IPS DF 6.9 (cell line): ENCODE data around the gene ARMH3.

Experiments
- DNase-seq: peaks from one replicate; pipeline ENCODE4 v3.0.0-alpha.2; 2013; ENCODE audit warnings: low read depth, low spot score
- H3K27ac ChIP-seq: one replicate; pipeline ENCODE4 v1.5.1; 2013; ENCODE audit warnings: low read length, control low read depth
- H3K27me3 ChIP-seq: 2 replicates; pipeline ENCODE4 v1.6.1; 2013; ENCODE audit warnings: mild to moderate bottlenecking, low read length; ENCODE audit not compliant: control insufficient read depth, insufficient read depth
- H3K36me3 ChIP-seq: 2 replicates; pipeline ENCODE4 v1.6.1; 2013; ENCODE audit warnings: low read length; ENCODE audit not compliant: control insufficient read depth, insufficient read depth
- H3K4me1 ChIP-seq: 2 replicates; pipeline ENCODE4 v1.6.1; 2013; ENCODE audit warnings: low read length; ENCODE audit not compliant: control insufficient read depth, insufficient read depth
- H3K4me3 ChIP-seq: 2 replicates; pipeline ENCODE4 v1.5.1; 2013; ENCODE audit warnings: mild to moderate bottlenecking, low read length
- H3K9me3 ChIP-seq: 2 replicates; pipeline ENCODE4 v1.6.1; 2013; ENCODE audit warnings: low read length, inconsistent platforms; ENCODE audit not compliant: control insufficient read depth, insufficient read depth
- WGBS: extraction: QIAGEN DNeasy Blood & Tissue Kit; methylation state at CpG from one replicate; pipeline ENCODE4 v1.1.7; 2013; ENCODE audit warnings: mixed read lengths, missing lambda C conversion rate; ENCODE audit not compliant: insufficient read length, insufficient coverage; 5-methylcytosine and 5-hydroxymethylcytosine counted together

Gene ARMH3

DNA sequence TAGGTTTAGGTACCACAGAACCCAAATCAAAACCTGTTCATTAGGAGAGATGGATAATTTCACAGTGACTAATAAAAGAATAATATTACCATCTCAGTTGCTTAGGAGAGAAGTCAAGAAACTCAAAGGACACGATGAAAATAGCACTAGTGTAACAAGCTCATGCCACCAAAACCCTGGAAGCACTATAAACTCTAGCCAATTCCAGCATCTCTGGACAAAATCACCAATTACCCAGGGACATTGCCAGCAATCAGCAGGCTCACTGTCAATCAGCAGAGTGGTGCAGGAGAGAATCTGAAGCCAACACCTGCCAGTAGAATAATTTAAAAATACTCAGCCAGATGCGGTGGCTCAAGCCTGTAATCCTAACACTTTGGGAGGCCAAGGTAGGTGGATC is 88.9 kb downstream of the ARMH3 start:
- no peak for DNase-seq
- no peaks in the 10 kb centered on the region for H3K27me3 ChIP-seq
- no peaks in the 10 kb centered on the region for H3K36me3 ChIP-seq
- H3K27ac ChIP-seq: no peak overlapping the region
- H3K4me3 ChIP-seq: no peak overlapping the region
- H3K9me3 ChIP-seq: no peaks in the 10 kb centered on the region
- no CpG with 5 or more reads among the region's 2 CpGs for WGBS
- H3K4me1 ChIP-seq: no peaks in the 10 kb centered on the region

DNA sequence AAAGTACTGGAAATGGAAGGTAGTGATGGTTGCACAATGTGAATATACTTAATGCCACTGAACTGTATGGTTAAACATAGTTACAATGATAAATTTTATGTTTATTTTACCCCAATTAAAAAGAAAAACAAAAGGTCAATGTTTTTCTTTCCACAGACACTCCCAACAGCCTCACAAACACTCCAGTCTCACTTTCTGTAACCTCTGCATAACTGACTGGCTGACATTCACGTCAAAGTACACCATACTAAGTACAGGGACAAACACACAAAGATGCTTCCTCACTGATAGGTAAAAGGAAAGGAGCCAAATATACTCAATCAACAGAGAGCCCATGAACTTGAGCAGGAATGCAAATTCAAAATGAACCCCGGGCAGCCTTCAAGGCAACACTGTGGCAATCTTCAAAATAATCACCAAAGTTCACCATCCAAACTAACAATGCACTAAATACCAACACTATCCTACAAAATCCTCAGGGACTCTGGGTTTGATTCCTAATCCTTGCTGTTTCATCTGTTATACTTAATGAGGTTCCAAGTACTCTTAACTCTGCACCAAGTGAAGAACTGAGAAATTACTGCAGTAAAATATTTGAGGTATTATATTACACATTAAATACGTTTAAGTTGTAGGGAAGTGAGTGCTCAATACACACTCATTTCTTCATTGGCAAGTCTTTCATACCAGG is 90.8 kb downstream of the ARMH3 start:
- no CpG with 5 or more reads among the region's 3 CpGs for WGBS

DNA sequence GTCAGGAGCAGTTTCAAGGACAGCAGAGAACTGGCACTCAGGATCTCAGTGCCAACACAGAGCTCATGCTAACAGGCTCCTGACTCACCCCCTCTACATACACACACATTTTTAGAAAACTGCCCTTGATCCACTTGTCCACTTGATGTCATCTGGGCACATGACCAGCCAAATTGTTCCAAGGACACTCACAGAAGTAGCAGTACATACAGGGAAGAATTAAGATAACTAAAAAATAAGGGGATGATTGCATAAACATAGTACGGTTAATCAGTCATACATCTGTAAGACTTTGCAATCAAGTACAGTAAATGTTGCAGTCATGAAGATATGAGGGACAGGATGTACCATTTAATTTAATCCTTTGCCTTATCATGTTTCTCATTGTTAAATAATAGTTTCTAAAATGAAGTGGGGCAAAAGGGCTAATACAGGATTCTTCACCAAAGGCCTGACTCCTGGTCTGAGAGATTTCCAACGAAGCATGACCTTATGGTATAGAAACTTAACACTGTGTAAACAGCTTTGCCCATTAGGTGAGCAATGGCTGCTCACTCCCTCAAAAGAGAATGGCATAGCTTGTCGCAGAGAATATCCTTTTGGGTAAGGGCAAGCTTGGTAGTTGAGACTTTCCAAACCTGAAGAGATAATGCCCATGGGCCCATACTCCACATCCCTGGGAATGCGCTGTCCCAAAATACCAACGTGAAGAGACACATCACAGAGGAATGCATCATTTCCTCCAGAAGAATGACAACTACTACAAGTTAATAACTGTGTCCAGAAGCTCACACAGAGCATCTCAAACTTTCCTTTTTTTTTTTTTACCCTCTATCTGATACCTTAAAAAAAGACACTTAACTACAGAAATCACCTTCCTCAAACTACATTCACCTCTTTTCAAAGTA is 94.1 kb downstream of the ARMH3 start:
- no CpG with 5 or more reads among the region's 5 CpGs for WGBS
- Histone ChIP-seq H3K4me1 (no peaks in the 10 kb centered on the region), H3K36me3 (no peaks in the 10 kb centered on the region), H3K4me3 (no peak overlapping the region), H3K9me3 (no peaks in the 10 kb centered on the region), H3K27me3 (no peaks in the 10 kb centered on the region), H3K27ac (no peak overlapping the region)
- DNase-seq: no peak

More for the DNA sequence above, 90.8 kb downstream of the ARMH3 start:
- no peaks in the 10 kb centered on the region for H3K9me3 ChIP-seq
- no peaks in the 10 kb centered on the region for H3K4me1 ChIP-seq
- no peak overlapping the region for H3K27ac ChIP-seq
- H3K27me3 ChIP-seq: no peaks in the 10 kb centered on the region
- H3K4me3 ChIP-seq: no peak overlapping the region
- no peaks in the 10 kb centered on the region for H3K36me3 ChIP-seq
- DNase-seq: no peak

DNA sequence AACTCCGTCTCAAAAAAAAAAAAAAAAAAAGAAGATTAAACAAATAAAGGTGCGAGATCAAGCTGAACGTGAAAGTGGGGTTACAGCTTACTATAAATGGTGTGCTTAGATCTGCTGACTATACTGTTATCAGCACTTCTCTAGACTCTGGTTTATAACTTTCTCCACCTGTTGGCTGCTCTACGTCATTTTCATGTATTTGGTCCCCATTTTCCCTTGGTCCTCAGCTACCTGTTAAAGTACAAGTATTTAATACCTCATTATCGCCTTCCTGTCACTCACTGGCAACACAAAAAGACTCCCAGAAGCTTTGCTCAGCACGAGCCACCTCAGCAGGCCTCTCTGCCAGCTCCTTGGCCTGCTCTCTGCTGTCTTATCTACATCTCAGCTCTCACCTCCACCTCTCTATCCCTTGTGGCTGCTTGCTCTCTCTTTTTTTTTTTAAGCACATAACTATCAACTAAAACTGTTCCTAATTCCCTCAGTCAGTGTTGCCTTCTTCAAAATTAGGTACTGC is 95.0 kb downstream of the ARMH3 start:
- no peaks in the 10 kb centered on the region for H3K36me3 ChIP-seq

DNA sequence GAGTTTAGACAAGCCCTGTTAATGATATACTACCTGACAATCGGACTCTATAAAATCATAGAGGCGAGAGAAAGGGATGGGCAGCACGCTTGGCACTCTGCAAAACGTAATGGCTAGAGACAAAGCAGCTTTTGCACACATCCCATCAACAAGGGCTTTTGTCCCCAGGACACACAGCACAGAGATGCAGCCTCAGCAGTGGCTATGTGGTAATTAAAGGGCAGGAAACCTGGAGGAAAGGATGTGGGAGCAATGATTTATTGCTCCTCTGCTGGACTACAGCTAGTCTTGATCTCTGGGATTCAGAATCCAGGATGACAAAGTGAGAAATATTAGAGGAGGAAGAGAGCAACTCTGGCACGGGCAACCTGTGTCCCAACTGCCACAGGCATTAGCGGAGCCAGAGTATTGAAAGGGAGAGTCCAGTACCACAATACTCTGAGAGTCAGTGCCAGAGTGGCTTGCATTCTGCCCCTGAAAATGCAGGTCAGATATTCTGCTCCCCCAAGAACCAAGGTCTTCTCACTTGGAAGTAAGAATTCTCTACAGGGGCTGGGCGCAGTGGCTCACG is 96.5 kb downstream of the ARMH3 start:
- Histone ChIP-seq H3K27me3 (no peaks in the 10 kb centered on the region), H3K27ac (no peak overlapping the region), H3K4me1 (no peaks in the 10 kb centered on the region), H3K9me3 (no peaks in the 10 kb centered on the region), H3K36me3 (no peaks in the 10 kb centered on the region), H3K4me3 (no peak overlapping the region)
- no CpG with 5 or more reads among the region's 8 CpGs for WGBS
- DNase-seq: no peak

More for the DNA sequence above, 95.0 kb downstream of the ARMH3 start:
- H3K27me3 ChIP-seq: no peaks in the 10 kb centered on the region
- H3K4me3 ChIP-seq: no peak overlapping the region
- no peak for DNase-seq
- H3K27ac ChIP-seq: no peak overlapping the region
- no peaks in the 10 kb centered on the region for H3K4me1 ChIP-seq
- no peaks in the 10 kb centered on the region for H3K9me3 ChIP-seq
- no CpG with 5 or more reads among the region's 6 CpGs for WGBS

DNA sequence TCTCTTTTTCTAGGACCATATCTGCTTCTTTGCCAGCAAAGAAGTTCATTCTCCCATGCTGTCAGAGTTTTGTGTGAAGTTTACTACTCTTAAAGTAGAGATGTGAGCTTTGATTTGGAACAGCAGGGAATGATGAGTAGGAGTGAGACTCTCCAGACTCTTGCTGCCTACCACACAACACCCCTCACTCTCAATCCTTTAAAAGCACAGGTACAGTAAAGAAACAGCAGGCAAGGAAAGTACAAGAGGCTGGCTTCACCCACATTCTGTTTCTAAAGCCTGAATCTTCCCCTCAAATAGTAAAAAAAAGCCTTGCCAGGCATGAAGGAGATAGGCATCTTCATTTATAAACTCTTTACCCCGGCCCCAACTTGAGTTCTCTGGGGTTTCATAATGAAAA is 97.3 kb downstream of the ARMH3 start:
- Histone ChIP-seq H3K27me3 (no peaks in the 10 kb centered on the region), H3K4me3 (no peak overlapping the region), H3K4me1 (no peaks in the 10 kb centered on the region), H3K36me3 (no peaks in the 10 kb centered on the region), H3K9me3 (no peaks in the 10 kb centered on the region), H3K27ac (no peak overlapping the region)
- DNase-seq: no peak
- WGBS: no CpG with 5 or more reads among the region's 1 CpG

DNA sequence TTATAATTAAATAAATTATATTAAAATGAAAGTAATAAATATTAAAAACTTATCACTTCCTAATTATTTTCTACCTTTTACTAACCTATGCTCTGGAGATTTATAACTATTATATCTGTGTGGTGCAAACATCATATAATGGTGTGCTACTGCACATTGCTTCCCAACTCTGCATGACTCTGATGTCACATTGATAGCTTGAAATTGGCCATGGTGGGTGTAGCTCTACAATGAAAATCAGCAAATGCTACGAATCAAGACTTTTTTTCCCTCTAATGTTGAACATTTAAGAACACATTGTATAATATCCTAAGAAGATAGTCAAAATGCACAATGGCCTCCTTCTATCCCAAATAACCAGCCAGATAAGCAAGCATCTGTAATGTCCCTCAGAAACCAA is 99.1 kb downstream of the ARMH3 start:
- DNase-seq: no peak
- Histone ChIP-seq H3K36me3 (no peaks in the 10 kb centered on the region), H3K9me3 (no peaks in the 10 kb centered on the region), H3K4me1 (no peaks in the 10 kb centered on the region), H3K27ac (no peak overlapping the region), H3K27me3 (no peaks in the 10 kb centered on the region), H3K4me3 (no peak overlapping the region)
- no CpG with 5 or more reads among the region's 1 CpG for WGBS

DNA sequence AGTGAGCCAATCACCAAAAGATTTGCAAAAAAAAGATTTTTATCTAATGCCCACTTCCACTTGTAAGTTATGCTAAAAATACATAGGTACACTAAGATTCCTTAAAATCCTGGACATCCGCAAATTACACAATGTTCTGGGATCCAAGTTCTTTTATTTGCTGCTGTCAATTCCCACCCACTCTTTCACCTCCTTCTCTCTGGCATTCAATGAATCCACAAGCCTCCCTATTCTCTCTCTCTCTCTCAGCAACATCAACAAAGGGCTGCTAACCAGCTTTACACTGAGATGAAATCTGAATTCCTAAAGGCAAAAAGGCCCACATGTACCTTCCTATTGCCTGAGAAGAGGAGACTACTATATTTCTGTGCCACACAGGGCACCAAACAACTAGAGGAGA is 99.9 kb downstream of the ARMH3 start:
- Histone ChIP-seq H3K27ac (no peak overlapping the region), H3K4me1 (no peaks in the 10 kb centered on the region), H3K4me3 (no peak overlapping the region), H3K36me3 (no peaks in the 10 kb centered on the region), H3K9me3 (no peaks in the 10 kb centered on the region), H3K27me3 (no peaks in the 10 kb centered on the region)
- no CpG with 5 or more reads among the region's 1 CpG for WGBS
- DNase-seq: no peak

DNA sequence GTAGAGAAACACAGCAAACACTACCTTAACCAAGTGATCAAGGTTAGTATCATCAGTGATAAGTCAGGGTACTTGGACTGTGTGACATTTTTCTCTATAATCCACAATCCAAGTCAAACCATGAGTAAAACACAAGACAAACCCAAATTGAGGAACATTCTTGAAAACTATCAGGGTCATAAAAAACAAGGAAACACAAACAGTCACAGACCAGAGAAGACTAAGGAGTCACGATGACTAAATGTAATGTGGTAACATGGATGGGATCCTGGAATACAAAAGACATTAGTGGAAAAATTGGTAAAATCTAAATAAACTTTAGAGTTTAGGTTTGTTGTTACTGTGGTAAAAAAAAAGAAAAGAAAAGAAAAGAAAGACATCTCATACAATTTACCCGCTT is 103.8 kb downstream of the ARMH3 start:
- no peaks in the 10 kb centered on the region for H3K4me1 ChIP-seq
- H3K4me3 ChIP-seq: no peak overlapping the region
- no peaks in the 10 kb centered on the region for H3K36me3 ChIP-seq
- H3K9me3 ChIP-seq: no peaks in the 10 kb centered on the region
- H3K27ac ChIP-seq: no peak overlapping the region
- WGBS: no CpG with 5 or more reads among the region's 2 CpGs
- H3K27me3 ChIP-seq: no peaks in the 10 kb centered on the region
- DNase-seq: no peak

DNA sequence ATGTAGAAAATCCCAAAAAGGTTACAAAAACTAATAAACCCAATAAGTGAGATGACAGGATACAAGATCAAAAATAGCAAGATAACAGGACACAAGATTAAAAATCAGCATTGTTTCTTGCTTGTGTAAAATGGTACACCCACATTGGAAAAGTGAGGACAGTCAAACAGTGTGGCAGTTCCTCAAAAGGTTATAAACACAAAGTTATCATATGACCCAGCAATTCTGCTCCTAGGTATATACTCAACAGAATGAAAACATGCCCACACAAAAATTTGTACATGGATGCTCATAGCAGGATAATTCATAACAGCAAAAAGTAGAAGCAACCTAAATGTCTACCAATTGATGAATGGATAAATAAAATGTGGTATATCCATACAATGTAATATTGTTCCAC is 105.8 kb downstream of the ARMH3 start:
- Histone ChIP-seq H3K9me3 (no peaks in the 10 kb centered on the region), H3K27ac (no peak overlapping the region)

More for the DNA sequence above, 105.8 kb downstream of the ARMH3 start:
- no peaks in the 10 kb centered on the region for H3K4me1 ChIP-seq
- H3K36me3 ChIP-seq: no peaks in the 10 kb centered on the region
- H3K4me3 ChIP-seq: no peak overlapping the region
- H3K27me3 ChIP-seq: no peaks in the 10 kb centered on the region
- no peak for DNase-seq
